ENCODE data around the gene ZC2HC1C.
"Not testable (repeated sequence)": the region's sequence is repeated elsewhere in the genome, so short reads cannot be mapped to it uniquely, and the experiment has no call there.

ZC2HC1C gene

DNA sequence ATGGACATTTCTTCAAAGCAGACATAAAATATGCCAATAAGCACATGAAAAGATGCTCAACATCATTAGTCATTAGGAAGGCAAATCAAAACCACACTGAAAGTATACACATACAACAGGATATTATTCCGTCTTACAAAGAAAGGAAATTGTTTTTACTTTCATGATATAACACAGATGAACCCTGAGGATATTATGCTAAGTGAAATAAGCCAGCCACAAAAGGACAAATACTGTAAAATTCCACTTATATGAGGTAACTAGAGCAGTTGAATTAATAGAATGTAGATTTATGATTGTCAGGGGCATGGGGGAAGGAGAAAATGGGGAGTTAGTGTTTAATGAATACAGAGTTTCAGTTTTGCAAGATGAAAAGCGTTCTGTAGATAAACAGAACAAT is 9.8 kb upstream of the ZC2HC1C start:
- no peak for DNase-seq (ENCODE audit: low spot score)

DNA sequence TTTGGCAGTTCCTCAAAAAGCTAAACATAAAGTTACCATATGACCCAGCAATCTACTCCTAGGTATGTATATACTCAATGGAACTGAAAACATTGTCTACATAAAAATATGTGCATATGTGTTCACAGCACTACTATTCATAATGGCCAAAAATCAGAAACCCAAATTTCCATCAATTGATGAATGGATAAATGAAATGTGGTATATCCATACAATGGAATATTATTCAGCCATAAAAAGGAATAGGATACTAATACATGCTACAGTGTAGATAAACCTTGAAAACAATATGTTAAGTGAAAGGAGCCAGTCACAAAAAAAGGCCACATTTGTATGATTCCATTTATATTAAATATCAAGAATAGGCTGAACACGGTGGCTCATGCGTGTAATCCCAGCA is 9.0 kb upstream of the ZC2HC1C start:
- no peak for DNase-seq (ENCODE audit: low spot score)

DNA sequence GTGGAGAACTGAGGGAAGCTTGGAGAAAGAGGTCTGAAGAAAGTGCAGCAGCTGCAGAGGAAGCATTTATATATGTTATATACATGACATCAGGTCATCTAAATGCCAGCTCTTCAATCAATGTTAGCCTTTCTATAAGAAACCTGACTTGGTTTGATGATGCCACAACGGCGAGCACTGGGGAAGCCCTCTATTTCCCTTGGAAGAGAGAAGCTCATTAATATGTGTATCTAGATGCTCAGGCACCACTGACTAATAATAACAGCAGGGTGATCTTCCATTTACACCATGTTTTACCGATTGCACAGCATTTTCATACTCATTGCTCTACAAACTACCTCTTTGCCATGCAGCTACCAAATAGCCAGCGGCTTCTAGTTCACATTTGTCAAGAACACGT is 6.4 kb upstream of the ZC2HC1C start:
- no peak for DNase-seq (ENCODE audit: low spot score)

DNA sequence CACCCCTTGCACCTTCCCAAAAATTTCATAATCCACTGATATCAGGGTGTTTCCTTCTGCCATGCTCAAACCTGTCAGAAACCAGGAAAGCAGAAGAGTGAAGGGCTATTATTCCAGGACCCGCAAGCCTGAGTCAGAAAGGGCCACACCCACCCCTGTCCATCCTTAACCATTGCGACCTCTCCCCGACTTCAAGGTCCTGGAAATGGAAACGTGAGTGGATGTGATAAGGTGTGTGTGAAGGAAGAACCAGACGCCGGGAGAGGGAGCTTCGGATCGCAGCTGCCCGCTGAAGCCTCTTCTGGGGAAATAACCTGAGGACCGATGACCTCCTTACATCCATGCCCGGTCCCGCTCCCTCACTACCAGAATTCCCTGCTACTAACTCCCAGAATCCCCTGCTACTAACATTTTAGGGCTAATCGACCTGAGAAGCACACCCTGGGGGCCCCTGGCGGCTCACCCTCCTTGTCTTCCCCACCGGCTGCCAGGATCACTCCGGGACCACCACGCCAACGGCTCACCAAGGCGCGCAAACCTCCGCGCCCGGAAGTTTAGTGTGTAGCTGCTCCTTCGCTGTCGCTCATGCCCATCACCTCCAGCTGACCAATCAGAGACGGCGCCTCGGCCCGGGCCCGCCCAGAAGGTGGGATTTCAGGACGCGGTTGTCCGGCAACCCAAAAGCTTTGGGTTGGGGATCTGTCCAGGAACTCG is 5.8 kb upstream of the ZC2HC1C start, which contains the start of gene ACYP1:
Gene ACYP1, minus strand, starts transcription at position 534 of the 714 bp plus-strand sequence. Its CDS starts 471 bp downstream, at position 63.
- peak; percentile 92 for DNase-seq (ENCODE audit: low spot score)

DNA sequence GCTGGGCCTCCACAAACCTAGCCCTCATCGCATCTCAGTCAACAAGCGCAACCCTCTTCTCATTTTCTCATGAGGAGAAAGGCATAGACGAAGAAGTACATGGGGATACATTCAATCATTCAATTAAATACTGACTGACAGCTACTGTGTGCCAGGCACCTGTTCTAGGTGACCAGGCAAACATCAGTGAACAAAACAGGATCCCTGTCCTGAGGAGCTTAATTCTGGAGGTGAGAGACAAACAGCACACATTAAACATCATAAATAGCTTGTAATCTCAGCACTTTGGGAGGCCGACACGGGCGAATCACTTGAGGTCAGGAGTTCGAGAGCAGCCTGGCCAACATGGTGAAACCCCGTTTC is 5.3 kb upstream of the ZC2HC1C start:
- no peak for DNase-seq (ENCODE audit: low spot score)

DNA sequence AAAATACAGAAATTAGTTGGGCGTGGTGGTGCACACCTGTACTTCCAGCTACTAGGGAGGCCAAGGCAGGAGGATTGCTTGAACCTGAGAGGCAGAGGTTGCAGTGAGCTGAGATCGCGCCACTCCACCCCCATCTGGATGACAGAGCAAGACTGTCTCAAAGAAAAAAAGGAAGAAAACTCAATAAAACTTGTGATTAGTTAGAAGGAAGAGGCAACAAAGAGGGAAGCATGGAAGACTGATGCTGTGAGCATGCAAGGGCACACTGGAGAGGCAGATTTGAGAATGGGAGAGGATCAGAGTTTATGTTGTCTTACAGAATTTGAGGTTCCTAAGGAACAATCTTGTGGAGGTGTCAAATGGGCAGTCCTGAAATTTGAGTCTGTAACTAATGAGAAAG is 2.8 kb upstream of the ZC2HC1C start:
- DNase-seq (ENCODE audit: low spot score), result no peak

DNA sequence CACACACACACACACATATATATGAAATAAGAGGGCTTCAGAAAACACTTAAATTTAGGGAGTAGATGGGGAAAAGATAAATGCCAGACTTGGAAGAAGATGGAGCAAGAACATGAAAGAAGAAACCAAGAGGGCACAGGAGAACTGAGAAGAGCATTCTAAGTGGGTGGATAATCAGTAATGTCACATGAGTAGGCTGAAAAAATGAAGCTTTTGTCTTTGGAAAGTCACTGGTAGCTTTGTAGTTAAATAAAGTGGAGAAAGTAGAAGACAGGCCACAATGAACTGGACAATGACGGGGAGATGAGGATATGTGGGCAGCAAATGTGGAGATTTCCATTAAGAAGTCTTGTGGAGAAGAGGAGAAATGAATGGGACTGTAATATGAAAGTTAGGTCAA is 2.2 kb upstream of the ZC2HC1C start:
- DNase-seq (ENCODE audit: low spot score), result no peak

DNA sequence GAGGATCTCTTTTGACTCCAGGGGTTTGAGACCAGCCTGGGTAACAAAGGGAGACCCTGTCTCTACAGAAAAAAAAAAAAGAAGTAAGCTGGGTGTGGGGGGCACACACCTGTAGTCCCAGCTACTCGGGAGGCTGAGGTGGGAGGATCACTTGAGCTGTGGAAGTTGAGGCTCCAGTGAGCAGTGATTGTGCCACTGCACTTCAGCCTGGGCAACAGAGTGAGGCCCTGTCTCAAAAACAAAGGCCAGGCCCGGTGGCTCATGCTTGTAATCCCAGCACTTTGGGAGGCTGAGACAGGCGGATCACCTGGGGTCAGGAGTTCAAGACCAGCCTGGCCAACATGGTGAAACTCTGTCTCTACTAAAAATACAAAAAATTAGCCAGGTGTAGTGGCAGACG is 1.7 kb upstream of the ZC2HC1C start:
- DNase-seq (ENCODE audit: low spot score), result not testable (repeated sequence)

DNA sequence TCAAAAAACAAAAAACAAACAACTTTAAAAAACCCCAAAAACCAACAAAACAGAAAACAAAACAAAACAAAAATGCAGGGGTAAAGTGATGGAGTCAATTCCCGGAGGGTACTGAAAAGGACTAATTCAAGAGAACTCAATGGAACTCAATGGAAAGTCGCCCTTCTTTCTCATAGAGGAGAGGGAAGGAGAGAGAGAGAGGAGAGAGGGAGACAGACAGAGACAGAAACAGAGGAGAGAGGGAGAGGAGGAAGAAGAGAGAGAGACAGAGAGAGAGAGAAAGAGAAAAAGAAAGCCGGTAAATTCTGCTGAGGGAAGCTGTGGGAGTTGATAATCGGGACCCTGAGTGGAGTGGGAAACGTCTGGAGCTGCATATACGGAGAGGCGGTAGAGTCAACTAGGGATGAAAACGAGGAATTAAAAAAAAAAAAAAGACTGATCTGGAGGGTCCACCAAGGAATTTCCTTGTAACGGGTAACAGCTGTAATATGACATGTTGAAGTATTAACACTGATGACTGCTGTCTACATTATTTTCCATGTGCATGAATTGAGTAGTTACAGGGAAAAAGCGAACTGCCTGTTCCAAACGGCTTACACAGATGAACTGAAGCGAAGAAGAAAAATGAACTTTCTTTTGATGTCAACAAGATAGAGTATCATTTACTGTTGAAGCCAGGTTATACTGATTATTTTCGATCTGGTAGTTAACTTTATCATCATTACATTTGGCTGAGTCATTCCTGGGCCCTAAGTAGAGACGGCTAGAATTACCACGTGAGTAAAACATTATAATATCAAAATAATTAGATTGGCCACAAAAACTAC is 934 bp upstream of the ZC2HC1C start:
- no peak for DNase-seq (ENCODE audit: low spot score)

DNA sequence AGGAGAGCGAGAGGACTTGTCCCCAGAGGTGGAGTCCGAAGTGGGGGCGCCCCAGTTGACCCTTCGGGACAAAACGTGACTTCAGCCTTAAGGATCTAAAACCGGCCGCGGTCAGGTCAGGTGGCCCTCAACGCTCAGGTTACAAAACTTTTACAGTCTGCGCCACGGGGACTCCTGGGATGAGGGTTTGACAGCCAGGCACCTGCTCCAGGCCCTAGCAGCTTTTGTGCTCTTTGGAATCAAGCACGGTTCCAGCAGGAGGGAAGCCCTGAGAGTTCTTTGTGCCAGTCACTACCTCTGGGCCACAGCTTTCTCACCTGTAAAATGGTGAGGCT is 337 bp downstream of the ZC2HC1C start:
- DNase-seq (ENCODE audit: low spot score), result no peak

DNA sequence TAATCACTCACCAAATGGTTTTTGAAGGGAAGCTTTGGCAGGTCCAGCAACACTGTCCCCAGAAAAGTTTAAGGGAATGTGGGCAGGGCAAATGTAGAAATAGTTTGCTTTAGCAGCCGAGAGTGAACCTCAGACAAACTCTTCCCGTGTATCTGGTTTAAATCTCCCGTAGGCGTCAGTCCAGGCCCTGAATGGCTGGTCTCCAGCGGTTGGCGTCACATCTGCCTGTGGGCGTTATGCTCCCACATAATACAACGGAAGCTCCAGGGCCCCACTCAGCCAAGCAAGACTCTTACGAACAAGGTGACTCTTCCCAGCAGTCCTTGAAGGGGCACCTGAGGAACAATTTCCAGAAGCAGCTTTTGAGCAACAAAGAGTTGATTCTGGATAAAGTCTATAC is 942 bp downstream of the ZC2HC1C start:
- DNase-seq (ENCODE audit: low spot score), result no peak

DNA sequence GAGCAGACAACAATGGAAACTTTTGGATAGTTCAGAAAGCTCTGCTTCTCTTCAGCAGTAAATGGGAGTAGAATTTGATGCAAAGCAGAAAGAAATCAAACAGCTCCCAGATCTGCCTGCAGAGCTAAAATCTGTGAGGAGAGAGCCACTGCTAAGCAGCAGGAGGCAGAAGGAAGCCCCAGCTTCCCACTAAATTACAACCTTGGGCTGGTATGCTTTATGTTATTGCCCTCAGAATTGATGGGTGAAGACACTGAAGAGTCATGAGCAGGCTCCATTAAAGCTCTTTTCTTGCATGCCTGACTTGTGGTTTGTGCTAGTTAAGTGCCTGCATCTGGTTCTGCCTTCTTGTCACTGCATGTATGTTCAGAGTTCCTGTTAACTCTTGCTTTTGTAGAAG is 8.4 kb downstream of the ZC2HC1C start:
- no peak for DNase-seq (ENCODE audit: low spot score)

DNA sequence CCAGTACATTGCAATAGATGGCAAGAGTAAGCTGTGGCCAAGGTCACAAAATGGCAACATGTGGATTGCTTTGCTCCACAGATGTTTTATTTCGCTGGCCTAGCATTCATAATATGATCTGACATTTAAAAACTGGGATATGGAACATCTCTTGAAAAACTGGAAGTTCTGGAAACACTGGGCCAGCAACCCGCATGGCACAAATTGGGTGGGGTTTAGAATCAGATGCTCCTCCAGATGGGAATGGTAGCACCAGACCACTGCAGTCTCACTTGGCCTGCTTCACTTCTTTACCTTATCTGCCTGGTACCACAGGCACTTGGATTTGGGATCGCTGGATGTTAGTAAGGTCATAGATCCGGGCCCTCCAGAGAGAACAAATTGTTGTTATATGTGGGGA is 10.1 kb downstream of the ZC2HC1C start:
- DNase-seq (ENCODE audit: low spot score), result no peak

DNA sequence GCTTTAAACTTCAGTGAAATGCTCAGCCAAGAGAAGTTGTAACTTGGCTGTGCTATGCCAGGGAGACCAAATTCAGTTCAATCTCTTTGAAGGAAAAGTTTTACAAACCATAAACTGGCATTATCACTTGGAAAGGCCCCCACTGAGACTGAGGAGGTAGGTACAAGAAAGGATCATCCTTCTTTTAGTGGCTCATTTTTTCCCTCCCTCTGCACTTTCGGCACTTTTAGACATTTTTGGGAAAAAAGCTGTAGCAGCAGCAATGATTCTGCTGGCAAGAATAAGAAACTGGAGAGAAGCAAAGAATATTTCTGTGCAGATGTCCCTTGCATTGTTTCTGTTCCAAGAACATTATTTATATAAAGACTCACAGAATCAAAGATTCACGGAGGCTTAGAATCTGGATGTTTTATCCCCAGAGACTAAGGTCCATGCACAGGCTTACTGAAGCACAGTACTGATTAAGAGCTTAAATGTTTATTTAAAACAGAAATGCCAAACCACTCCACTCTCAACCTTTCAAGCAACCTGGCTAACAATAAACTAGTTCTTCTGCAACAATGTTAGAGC is 12.3 kb downstream of the ZC2HC1C start:
- no peak for DNase-seq (ENCODE audit: low spot score)

DNA sequence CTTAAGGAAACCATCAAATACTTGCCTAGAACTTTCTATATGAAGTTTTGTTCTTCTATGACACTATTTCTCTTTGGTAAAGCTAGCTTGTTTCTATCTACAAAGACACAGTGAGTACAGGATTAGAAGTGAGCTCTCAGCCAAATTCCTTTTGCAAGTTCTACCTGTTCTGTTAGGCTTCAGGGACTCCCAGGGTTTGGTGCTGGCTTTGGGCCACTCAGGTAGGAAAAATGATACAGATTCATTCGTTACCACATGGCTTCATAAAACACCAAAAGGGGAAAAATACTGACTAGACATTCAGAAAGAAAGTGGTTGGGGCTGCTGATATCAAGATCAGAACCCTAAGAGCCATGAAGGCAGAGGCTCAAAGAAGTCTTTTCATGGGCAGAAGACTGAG is 13.8 kb downstream of the ZC2HC1C start:
- no peak for DNase-seq (ENCODE audit: low spot score)

DNA sequence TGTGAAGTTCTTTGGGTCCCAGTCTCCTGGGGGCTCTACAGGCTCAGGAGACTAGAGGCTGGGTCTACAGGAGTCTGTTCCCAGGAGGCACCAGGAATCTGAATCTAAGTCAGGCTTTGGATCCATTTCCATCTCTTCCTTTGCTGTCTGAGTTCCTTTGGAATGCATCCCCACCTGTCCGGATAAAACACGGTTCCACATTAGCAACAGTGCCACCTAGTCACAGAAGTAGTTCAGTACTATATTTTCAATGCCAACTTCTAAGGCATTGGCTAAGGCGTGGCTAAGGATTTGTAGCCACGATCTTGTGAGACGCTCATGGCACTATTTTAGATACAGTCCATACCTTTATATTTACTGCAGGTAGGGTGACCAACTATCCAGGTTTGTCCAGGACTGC is 15.1 kb downstream of the ZC2HC1C start:
- no peak for DNase-seq (ENCODE audit: low spot score)

DNA sequence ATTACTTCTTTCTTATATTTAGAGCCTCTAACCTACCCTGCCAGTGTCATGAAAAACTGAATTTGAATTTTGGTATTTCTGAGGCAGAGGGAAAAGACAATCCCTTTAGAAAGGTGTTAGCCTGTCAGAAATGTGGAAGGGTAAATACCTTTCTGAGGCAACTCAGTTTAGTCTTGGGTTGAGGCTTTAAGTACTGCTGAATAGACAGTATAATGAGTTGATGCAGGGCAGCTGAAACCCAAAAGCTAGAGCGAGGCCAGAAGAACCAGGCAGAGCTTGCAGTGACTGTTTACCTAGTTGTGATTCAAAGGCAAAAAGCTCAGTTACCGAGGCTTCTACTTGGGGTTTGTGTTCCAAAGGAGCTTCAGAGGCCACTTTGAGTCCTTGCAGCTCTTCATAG is 18.7 kb downstream of the ZC2HC1C start:
- no peak for DNase-seq (ENCODE audit: low spot score)

DNA sequence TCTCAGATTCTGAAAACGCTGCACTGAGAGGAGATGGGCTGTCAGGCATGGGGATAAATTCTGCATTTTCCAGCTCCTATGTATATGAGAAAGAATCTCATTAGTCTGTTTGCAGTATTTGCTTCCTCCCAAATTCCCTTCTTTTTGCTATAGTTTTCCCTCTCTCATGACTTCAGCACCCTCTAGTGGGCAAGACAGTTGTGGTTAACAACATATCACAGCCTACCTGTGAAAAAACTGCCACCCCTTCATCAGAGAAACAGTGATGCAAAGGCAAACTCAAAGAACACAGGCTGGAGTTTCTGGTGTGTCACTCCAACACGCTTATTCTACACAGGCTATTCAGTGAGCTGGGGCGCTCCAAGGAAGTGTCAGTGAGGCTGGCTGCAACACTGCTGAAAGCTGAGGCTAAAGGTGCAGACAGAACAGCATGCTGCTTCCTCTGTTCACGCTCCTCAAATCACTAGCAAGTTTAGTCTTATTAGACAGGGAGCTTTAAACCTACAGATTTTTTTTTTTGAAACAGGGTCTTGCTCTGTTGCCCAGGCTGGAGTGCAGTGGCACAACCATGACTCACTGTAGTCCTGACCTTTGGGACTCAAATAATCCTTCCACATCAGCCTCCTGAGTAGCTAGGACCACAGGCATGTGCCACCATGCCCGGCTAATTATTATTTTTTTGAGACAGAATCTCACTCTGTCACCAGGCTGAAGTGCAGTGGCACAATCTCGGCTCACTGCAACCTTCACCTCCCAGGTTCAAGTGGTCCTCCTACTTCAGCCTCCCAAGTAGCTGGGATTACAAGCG is 19.3 kb downstream of the ZC2HC1C start:
- peak; percentile 59 for DNase-seq (ENCODE audit: low spot score)

DNA sequence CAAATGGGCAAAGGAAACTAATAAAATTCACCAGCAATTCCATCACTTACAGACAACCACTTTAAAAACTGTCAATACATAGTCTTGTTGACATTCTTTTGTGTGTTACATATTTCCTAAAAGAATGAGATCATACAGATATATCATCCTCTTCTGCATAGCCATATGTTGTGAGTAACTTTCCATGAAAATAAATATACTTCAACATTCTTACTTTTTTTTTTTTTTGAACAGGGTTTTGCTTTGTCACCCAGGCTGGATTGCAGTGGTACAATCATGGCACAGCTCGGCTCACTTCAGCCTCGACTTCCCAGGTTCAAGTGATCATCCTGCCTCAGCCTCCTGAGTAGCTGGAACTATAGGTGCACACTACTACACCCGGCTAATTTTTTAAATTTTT is 20.9 kb downstream of the ZC2HC1C start:
- no peak for DNase-seq (ENCODE audit: low spot score)

DNA sequence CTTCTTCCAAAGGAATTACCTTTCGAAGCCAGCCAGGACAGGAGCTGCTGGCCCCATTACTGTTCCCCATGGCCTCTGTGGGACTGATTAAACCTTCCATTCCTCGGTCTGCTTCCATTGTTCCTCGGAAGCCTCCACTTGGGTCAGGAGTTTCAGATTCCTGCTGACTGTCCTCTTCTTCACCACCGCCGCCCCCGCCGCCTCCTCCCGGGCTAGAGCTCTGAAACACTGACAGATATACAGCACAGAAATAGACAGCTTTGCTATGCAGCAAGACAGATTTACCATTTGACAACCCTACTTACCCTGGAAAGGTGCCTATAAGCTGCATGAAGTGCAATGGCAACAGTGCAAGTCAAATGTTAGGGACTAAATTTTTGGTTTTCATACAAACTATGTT is 21.8 kb downstream of the ZC2HC1C start:
- no peak for DNase-seq (ENCODE audit: low spot score)

DNA sequence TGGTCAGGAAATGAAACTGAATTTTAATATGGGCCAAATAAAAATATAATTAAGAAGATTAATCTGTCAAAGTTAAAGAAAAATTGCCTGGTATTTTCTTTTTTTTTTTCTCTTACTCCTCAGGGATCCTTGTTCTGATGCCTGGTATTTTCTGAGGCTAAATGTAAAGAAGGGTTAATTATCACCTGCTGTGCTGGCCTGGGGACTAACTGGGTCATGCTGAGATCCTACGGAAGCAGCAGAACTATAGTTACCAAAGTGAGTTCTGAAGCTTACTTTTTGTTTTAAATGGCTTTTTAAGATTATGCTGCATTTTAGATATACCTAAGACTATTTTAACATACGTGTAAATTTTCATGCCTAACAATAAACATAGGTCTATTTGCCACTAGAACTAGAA is 23.3 kb downstream of the ZC2HC1C start:
- DNase-seq (ENCODE audit: low spot score), result no peak

DNA sequence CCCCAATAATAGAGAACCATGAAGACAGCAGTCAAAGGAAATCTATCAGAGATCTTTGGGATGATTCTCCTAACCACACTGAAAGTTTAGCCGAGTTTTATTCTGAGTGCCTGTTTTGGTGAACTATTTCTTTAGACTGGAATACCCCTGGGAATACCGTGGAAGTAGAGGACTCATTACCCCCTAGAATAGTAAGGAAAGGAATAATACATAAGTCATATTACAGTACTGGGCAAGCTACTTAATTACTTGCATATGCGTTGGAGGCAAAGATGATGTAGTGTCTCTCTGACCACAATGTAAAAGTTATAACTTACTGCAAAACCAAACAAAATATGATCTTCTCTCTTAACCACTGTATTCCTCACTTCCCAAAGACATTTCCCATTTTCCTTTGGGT is 25.5 kb downstream of the ZC2HC1C start:
- DNase-seq (ENCODE audit: low spot score), result no peak

DNA sequence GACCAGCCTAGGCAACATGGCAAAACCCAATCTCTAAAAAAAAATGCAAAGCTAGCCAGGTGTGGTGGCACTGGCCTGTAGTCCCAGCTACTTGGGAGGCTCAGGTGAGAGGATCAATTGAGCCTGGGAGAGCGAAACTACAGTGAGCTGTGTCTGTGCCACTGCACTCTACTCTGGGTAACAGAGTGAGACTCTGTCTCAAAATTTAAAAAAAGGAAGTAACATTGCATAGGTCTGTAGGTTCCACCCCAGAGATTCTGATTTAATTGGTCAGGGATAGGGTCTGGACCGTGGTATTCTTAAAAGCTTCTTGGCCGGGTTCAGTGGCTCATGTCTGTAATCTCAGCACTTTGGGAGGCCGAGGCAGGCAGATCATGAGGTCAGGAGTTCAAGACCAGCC is 26.2 kb downstream of the ZC2HC1C start:
- no peak for DNase-seq (ENCODE audit: low spot score)

Measured in CD4-positive, alpha-beta T cell treated with Interleukin-15 for 4 hours (primary cell).